Liver (tissue), 3 donors: ENCODE data around the gene LMBRD2.

ENCODE experiments used
- ATF3 ChIP-seq: IDR thresholded peaks from 2 replicates; pipeline ENCODE4 v1.6.1; 2016; ENCODE audit warnings: antibody characterized with exemption
- CTCF ChIP-seq: fragments of 150-350 bp; IDR thresholded peaks from 2 replicates; pipeline ENCODE4 v1.5.1; 2017; ENCODE audit warnings: improper control_type of control experiment, low read depth, low read length; ENCODE audit not compliant: missing input control
- JUND ChIP-seq, 2 donors: IDR thresholded peaks; 2 replicates each; pipeline ENCODE4 v1.6.1; 2016; ENCODE audit warnings: antibody characterized with exemption in 2 of 2
- MAX ChIP-seq: IDR thresholded peaks from 2 replicates; pipeline ENCODE4 v1.6.1; 2016; ENCODE audit warnings: antibody characterized with exemption
- RAD21 ChIP-seq, 2 donors: IDR thresholded peaks; 2 replicates each; pipeline ENCODE4 v1.6.1; 2016; ENCODE audit warnings: antibody characterized with exemption in 2 of 2, mild to moderate bottlenecking in 2 of 2
- RXRA ChIP-seq, 2 donors: IDR thresholded peaks; 2 replicates each; pipeline ENCODE4 v1.6.1; 2017 to 2018; ENCODE audit warnings: antibody characterized with exemption in 2 of 2, mild to moderate bottlenecking in 1 of 2
- SP1 ChIP-seq: IDR thresholded peaks from 2 replicates; pipeline ENCODE4 v1.6.1; 2018; ENCODE audit warnings: antibody characterized with exemption, mild to moderate bottlenecking
- TAF1 ChIP-seq: conservative IDR thresholded peaks from 2 replicates; pipeline ENCODE4 v1.6.1; 2016; ENCODE audit warnings: antibody characterized with exemption, mild to moderate bottlenecking
- donor health status: healthy.
- donor health status: healthy.

- TF ChIP-seq CTCF = no peak
- no peak for TF ChIP-seq JUND (IDR thresholded peaks at IDR 0.05)
- TF ChIP-seq RAD21 (IDR thresholded peaks at IDR 0.05) = no peak
- TF ChIP-seq RXRA (IDR thresholded peaks at IDR 0.05) = no peak
- TF ChIP-seq TAF1 = no peak
- no peak for TF ChIP-seq SP1
- no peak for TF ChIP-seq ATF3
- no peak for TF ChIP-seq MAX
Observed at GRCh38 chr5:36068751-36069281, 82.9 kb downstream of the LMBRD2 start.
